Pancreas (tissue), 8 donors: ENCODE data around the gene POLR3A. TPM values are rescaled to one million over a fixed set of nuclear protein-coding genes. Genes with fewer than 3 reads are reported as not detected.

Source experiments
- polyA plus RNA-seq, 2 donors: library from polyadenylated mRNA; stranded (reverse); fragments of 200-250 nt; gene quantifications; one replicate each; pipeline ENCODE4 v1.2.3, GENCODE V29; 2013
- total RNA-seq, 6 donors: library from RNA; stranded (reverse); fragmentation: NEBNext Ultra II Directional in 4 of 6; extraction: Animal tissue kit (Norgen Biotek cat#: 25700) in 4 of 6; gene quantifications; one replicate each; pipeline versions ENCODE4 v1.2.1 to v1.2.4, GENCODE V29; 2021 to 2023
- donor health status: healthy with polysubstance abuse.
- donor health status: DM: no; HTN: no; CAD: no; lungs with moderate emphysema.
- donor health status: DM: no; HTN: no; CAD: no.
- donor health status: Bipolar disorder and iron deficiency.
- donor health status: DM: yes; HTN: yes; CAD: no.
- donor health status: DM: no; HTN: no; CAD: no.
- donor health status: DM: no; HTN: no; CAD: no.
- donor health status: DM: yes; HTN: yes; CAD: no.

Gene POLR3A
- total and polyA plus RNA-seq, 8 donors, result 4.0 to 7.4 (median 5.4) TPM

Other genes with a start within 250 kb of the POLR3A start
- gene DLG5, start 102.8 kb downstream of the POLR3A start, total RNA-seq, result 10 to 100 TPM; 11.3 to 19.4 (median 14.6) TPM
- 10 to 100 TPM; 13.0 to 14.0 TPM for gene DLG5, start 102.8 kb downstream of the POLR3A start, polyA plus RNA-seq
- gene RPS24, start 4.3 kb upstream of the POLR3A start, total RNA-seq, result 1,000 to 10,000 TPM in 1 of 6 donors, 100 to 1,000 TPM in 5; 599 to 1,094 (median 938) TPM
- 1,000 to 10,000 TPM; 2,937 to 3,548 TPM for gene RPS24, start 4.3 kb upstream of the POLR3A start, polyA plus RNA-seq